Occipital lobe (tissue), 2 donors: ENCODE results near the gene SNX33. TPM values are rescaled to one million over a fixed set of nuclear protein-coding genes. Genes with fewer than 3 reads are reported as not detected.
"Not testable (repeated sequence)": the region's sequence is repeated elsewhere in the genome, so short reads cannot be mapped to it uniquely, and the experiment has no call there.

Source experiments
- DNase-seq: peaks from one replicate; lab custom pipeline; 2025; lab: John Stamatoyannopoulos, UW
- total RNA-seq: library from RNA; depleted of rRNA; stranded (reverse); fragments of >200 nt; gene quantifications from one replicate; pipeline ENCODE4 v1.2.3, GENCODE V29; 2014

The SNX33 gene
- total RNA-seq, 1 donor from 2014 or later = 1.4 TPM

- DNase-seq = not testable (repeated sequence)
Observed at GRCh38 chr15:75699517-75699916, 51.8 kb downstream of the SNX33 start.

DNA sequence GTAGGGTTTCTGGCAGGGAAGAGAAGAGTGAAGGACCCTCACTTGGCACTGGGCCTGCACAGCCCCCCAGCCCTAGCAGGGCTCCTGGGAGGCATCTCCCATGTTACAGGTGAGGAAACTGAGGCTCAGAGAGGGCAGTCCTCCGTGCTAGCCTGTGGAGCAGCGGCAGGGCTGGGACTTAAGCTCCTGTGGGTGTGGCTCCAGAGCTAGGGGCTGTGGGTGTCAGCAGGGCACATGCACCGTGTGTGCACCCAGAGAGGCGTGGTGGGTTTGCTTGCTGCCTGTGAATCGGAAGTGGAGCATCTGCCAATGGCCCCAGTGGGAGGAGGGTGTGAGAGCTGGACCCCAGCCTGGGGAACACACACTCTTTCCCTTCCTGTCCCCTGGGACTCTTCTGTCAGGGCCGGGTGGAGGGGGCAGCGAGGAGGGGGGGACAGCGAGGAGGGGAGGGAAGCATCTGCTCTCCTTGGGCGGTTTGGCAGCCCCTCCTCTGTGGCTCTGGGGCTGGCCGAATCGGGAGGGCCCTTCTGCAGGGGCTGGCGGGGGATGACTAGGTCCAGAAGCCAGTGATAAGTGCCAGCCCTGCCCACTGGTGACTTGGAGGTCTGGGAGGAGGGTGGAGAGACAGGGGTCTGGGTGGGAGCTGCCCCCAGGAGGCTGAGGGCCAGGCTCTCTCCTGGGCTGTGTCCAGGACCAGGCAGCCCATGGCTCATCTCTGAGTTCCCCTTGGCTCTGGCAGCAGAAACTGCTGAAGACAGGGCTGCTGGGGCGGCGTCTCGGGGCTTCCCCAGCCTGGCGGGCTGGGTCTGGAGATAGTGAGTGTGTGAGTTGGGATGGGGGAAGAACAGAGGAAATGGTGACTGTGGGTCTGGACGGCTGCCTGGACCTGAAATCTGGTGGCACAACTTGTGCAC lies 52.5 kb downstream of the SNX33 start:
- not testable (repeated sequence) for DNase-seq

- DNase-seq = not testable (repeated sequence)
Observed at GRCh38 chr15:75701071-75702003, 53.6 kb downstream of the SNX33 start.

- DNase-seq = no peak
Observed at GRCh38 chr15:75702436-75702835, 54.7 kb downstream of the SNX33 start.

- not testable (repeated sequence) for DNase-seq
Observed at GRCh38 chr15:75703440-75704262, 55.9 kb downstream of the SNX33 start.

GRCh38 chr15:75704263-75704615 lies 56.5 kb downstream of the SNX33 start:
- no peak for DNase-seq

- DNase-seq = no peak
Observed at GRCh38 chr15:75704618-75705017, 56.9 kb downstream of the SNX33 start.

DNA sequence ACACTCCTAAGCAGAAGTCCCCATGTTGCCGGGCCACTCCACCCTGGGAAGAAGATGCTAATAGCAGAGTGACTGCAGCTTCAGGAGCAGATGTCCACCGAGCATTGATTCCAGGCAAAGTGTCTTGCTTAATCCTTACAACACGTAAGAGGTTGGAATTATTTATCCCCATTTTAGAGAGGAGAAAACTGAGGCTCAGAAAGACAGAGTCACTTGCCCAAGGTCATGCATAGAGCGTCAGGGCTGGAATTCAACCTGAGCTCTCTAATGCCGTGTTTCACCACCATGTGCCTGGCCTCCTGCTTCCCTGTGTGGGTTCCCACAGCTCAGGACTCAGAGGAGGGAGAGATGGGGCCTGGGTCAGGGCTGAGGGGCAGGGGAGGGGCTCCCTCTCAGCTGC lies 57.7 kb downstream of the SNX33 start:
- not testable (repeated sequence) for DNase-seq

- DNase-seq = no peak
Observed at GRCh38 chr15:75705854-75706681, 58.4 kb downstream of the SNX33 start.

DNA sequence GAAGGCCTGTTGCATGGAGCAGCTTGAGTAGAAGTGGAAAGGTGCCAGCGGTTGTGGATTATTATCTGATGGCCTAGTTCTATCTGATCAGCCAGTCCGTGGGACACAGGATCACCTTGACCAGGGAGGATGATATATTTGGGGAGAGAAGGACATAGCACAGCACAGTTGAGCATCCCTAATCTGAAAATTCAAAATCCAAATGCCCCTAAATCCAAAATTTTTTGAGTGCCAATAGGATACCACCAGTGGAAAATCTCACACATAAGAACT lies 58.9 kb downstream of the SNX33 start:
- no peak for DNase-seq

DNA sequence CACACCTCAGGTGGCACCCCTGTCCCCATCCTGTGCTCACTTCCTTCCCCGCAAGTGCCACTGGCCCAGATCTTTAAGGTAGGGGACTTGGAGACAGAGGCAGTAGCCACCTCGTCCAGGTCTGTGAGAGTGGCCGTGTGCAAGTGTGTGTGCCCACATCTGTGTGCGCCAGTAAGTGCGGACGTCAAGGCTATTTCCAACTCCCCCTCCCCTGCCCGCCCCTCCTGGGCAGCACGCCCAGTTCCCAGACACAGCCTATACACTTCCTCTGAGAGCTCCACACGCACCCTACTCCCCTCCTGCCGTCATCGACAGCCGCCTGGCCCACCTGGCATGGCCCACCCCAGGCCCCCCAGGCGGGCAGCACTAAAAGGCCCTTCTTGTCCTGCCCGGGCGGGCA lies 61.7 kb downstream of the SNX33 start:
- DNase-seq = not testable (repeated sequence)

DNA sequence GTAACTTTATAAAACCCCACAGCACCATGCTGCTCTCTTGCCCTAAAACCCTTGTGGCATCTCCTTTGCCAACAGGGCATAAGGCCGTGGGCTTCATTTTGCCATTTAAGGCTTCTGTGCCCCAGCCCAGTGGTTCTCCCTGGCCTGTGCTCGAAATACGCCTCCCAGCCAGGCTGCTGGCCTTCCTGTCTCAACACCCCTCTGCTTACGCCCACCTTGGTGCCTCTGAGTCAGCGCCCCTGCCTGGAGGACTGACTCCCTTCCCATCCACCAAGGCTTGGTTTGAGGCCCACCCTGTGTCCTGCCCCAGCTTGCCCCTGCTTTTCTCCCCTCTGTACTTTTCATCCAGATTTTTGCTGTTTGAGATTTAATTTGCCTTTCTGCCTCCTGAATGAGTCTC lies 63.2 kb downstream of the SNX33 start:
- not testable (repeated sequence) for DNase-seq

GRCh38 chr15:75711495-75711894 lies 63.8 kb downstream of the SNX33 start:
- not testable (repeated sequence) for DNase-seq

Other genes starting within 250 kb of the SNX33 start
- gene SIN3A, start 196.2 kb upstream of the SNX33 start, total RNA-seq = 34.8 TPM
- 29.3 TPM for gene PTPN9, start 68.6 kb upstream of the SNX33 start, total RNA-seq
- 26.0 TPM for gene SNUPN, start 22.2 kb upstream of the SNX33 start, total RNA-seq
- gene IMP3, start 7.7 kb upstream of the SNX33 start, total RNA-seq = 35.9 TPM
- 5.5 TPM for gene CSPG4, start 64.9 kb downstream of the SNX33 start, total RNA-seq
- 78.9 TPM for gene UBE2Q2, start 195.5 kb downstream of the SNX33 start, total RNA-seq